HG03025 (cell line): Measurements from ENCODE around the gene SNX15.
"Not testable (repeated sequence)": the region's sequence is repeated elsewhere in the genome, so short reads cannot be mapped to it uniquely, and the experiment has no call there.

Experiments
- ATAC-seq: cut with Tn5 transposase; IDR thresholded peaks from one replicate; pipeline ENCODE4 v1.9.1; 2021; ENCODE audit warnings: mild to moderate bottlenecking, moderate library complexity; ENCODE audit not compliant: unreplicated experiment, low FRiP score

SNX15 gene, protein sequence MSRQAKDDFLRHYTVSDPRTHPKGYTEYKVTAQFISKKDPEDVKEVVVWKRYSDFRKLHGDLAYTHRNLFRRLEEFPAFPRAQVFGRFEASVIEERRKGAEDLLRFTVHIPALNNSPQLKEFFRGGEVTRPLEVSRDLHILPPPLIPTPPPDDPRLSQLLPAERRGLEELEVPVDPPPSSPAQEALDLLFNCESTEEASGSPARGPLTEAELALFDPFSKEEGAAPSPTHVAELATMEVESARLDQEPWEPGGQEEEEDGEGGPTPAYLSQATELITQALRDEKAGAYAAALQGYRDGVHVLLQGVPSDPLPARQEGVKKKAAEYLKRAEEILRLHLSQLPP

DNA sequence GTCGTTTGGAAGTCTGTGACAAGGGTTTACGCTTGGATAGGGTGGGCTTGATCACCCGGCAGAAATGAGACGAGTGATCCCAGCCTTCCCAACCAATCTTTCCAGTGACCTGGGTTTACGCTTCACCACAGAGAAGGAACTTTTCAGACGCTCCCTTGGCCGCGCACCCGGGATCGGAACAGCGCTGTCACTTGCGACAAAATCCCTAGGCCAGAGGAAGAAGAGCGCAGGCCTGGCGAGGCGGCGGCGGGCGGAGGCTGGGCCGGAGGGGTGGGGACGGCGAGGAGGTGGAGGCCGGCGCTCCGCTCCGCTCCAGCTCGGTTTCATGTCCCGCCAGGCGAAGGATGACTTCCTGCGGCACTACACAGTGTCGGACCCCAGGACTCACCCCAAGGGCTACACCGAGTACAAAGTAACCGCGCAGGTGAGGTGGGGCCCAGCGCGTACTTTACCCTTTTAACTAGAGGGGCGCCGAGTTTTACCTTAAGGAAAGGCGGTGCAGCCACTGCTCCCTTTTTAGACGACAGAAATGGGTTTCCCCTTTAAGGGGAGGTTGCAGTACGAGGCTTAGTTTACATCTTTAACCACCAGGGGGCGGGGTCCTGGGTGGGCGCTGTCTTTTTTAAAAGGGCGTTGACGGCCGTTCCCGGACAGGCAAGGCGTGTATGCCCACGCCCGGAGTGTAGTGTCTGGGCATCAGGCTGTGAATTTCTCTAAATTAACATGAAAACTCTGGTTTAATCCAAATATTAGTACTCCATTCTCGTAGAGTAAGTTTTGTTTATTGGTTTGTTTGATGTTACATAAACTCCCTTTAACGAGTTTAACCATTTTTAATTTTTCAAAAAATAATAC, at the start of gene SNX15:
Gene SNX15 (plus strand): TSS at position 227 of the 855 bp plus-strand sequence. CDS start 99 bp downstream, at position 326.
- ATAC-seq: peak; percentile 84

- not testable (repeated sequence) for ATAC-seq
Observed at GRCh38 chr11:64983339-64983738, 43.9 kb upstream of the SNX15 start.

DNA sequence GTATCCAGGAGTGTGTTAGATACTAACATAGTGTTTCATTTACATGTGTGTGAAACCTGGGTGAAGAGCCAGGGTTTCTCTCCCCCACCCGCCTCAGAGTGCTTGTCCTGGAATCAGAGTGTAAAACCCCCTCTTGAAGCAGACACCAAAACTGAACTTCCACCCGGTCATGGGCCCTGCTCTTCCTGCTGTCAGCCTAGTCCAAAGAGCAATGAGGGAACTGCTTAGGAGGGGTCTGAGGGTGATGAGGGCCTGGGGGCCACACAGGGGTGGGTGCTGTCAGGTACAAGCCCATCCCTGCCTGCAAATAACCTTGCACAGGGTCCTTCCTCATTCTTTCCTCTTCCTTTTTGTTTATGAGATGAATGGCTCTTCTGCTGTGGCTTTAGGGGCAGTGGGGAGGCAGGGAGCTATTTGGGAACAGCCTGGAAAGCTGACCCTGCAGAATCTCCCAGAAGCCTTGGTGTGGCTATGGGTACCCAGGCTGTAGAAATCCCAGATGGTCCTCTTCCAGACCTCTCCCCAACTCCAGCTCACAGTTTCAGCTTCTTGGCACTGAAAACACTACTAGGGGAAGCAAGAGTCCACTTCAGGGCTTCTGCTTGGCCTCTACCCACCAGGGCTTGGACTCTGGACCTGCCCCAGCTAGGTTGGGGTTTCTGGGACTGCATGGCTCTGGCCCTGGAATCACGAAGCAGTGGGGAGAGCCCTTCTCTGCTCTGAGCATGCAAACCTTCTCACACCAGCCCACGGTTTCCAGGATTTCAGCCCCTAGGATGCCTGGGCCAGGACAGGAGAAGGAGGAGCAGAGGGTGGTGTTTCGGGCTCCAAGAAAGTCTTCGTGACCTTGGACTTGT, 39.0 kb upstream of the SNX15 start:
- ATAC-seq: no peak

DNA sequence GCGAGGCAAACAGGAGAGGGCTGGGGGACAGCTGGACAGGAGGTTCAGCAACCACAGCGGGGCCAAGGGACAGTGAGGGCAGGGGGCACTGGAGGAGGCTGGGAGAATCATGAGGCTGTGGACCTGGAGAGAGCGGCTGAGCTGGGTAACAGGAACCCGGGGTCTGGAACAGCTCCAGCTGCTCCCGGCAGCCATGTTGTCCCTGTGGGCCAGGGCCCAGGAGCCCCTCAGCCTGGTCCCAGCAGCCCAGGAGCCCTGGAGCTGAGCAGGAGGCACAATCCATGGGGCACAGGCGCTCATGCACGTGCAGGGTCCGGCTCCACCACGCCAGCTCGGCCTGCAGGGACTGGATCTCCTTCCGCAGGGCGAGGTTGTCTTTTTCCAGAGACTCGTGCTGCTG, 37.8 kb upstream of the SNX15 start:
- no peak for ATAC-seq

DNA sequence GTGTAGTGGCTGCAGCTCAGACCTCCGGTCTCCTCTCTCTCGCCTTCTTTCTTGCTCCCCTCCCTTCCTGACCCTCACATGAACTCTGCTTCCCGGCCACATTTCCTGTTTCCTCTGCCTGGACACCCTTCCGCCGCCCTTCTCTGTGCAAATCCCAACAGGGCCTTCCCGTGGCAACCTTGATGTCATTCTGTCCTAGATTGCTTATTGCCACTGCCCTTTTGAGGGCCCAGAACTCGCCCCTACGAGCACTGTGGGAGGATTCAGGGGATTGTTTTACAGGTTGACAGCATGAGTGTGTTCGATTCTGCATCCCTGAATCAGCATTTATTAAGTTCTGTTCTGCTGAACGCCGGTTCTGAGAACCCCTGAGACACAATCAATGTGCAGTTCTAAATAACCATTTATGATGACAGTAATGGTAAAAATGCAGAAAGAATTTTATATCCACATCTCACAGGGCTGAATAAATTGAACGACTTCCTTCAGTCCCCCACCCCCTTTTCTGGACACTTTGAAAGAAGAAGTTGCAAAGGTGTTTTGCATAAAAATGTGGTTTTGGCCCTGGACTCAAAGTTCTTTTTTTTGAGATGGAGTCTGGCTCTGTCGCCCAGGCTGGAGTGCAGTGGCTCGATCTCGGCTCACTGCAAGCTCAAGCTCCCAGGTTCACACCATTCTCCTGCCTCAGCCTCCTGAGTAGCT, 36.9 kb upstream of the SNX15 start:
- no peak for ATAC-seq

DNA sequence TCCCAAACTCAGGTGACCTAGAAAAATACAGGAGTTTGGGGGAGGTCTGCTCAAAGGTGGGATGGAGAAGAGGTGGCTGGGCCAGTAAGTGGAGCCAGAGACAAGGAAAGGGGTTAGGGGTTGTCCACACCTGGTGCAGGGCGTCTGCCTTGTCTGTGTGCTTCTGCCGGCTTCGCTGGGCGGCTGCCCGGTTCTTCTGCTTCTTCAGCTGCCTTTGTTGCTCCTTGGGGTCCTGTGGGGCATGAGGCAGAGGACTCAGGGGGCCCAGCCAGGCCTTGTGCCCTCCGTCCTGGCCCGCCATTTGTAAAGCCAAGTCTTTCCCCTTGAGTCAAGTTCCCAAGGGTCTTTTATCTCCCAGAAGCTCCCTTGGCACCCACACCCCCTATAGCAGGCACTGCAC, 32.9 kb upstream of the SNX15 start:
- ATAC-seq: no peak

- no peak for ATAC-seq
Observed at GRCh38 chr11:64996327-64996709, 30.9 kb upstream of the SNX15 start.

DNA sequence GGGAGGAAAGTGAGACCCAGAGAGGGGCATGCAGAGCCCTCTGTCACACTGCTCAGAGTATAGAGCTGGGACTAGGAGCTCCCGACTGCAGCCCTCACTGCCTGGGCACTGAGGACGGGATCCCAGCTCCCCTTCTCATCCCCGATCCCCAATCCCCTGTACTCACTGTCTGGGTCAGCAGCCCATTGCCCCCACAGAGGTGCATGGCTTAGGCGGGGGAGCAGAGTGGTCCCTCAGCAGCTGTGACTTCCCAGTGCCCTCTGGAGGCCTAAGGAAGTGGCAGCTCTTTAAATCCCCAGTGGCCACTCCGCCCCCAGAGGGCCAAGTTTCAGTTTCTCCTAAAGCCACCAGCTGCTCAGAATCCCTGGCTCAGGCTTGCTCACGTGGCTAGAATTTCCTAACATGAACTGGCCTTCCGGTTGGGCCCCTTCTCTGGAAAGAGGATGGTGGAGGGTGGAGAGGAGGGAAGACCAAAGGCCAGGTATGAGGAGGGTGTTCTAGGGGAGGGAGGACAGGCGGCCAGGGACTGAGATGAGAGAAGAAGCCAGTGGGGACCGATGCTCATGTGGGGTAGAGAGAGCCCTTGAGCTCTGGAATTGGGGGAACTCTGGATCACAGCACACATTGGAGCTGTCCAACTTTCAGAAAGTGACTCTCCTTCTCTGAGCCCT, 30.4 kb upstream of the SNX15 start, which contains the start of gene BATF2:
Gene BATF2 (minus strand): TSS at position 262 of the 671 bp plus-strand sequence. CDS start 57 bp downstream, at position 205.
- ATAC-seq: no peak

GRCh38 chr11:64998141-64998540, 29.1 kb upstream of the SNX15 start:
- no peak for ATAC-seq

DNA sequence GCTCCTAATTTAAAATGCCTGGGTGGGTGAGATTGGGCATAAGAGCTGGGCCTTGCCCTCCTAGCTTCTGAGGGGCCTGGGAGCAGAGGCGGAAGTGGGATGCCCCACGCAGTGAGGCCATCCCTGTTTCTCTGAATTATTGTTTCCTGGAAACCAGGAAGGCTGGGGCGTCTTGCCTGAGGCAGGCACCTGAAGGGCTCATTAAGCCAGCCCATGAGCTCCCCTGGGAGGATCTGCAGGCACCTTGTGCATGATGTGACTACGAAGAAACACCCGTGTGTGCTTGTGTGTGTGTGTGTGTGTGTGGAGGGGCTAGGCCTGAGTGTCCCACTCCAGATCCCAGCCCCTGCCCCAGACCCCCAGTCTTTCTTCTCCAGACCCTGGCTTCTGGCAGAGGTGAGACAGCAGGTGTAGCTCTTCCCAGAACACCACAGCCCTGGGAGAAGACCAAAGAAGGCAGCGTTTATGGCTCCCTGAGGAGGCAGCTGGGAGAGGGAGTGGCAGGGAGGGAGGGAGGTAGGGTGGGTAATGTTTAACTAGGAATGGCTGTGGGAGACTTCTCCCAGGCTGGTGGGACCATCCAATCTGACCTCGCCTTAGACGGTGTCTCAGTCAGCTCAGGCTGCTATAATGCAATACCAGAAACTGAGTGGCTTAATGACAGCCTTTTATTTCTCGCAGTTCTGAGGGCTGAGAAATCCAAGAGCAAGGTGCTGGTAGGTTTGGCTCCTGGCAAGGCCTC, 28.4 kb upstream of the SNX15 start:
- no peak for ATAC-seq

GRCh38 chr11:64999478-64999877, 27.8 kb upstream of the SNX15 start:
- no peak for ATAC-seq

GRCh38 chr11:65002706-65003105, 24.5 kb upstream of the SNX15 start:
- ATAC-seq: no peak

DNA sequence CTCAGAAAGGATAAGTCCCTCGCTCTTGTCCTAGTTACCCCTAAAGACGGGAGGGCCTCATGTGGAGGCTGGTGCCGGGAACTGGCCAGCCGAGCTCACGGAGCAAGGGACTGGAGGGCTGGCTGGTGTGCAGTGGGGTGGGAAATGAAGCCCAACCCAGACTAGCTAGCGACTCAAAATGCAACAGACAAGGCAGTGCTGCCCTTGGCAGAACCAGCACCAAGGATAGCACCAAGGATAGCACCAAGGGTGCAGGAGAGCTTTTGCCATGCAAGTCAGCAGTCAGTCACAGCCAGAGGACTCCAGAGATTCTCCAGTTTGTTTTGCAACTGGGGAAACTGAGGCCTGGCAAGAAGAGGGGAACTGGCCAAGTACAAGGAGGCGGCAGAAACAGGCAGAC, 24.0 kb upstream of the SNX15 start:
- ATAC-seq: no peak

GRCh38 chr11:65003968-65004367, 23.3 kb upstream of the SNX15 start:
- not testable (repeated sequence) for ATAC-seq

- no peak for ATAC-seq
Observed at GRCh38 chr11:65008016-65008415, 19.2 kb upstream of the SNX15 start.

DNA sequence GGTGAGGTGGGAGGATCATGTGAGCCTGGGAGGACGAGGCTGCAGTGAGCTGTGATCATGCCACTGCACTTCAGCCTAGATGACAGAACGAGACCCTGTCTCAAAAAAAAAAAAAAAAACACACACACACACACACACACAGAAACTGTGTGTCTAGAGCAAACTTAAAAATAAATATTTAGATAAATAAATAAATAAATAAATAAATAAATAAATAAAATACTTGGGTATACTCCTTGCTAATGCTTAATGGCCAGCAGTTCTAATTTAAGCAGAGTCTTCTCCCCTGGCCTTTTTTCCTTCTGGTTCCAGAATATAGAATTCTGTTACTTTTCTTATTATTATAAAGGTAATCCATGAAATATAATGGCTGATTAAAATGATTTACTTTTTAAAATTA, 18.4 kb upstream of the SNX15 start:
- no peak for ATAC-seq

DNA sequence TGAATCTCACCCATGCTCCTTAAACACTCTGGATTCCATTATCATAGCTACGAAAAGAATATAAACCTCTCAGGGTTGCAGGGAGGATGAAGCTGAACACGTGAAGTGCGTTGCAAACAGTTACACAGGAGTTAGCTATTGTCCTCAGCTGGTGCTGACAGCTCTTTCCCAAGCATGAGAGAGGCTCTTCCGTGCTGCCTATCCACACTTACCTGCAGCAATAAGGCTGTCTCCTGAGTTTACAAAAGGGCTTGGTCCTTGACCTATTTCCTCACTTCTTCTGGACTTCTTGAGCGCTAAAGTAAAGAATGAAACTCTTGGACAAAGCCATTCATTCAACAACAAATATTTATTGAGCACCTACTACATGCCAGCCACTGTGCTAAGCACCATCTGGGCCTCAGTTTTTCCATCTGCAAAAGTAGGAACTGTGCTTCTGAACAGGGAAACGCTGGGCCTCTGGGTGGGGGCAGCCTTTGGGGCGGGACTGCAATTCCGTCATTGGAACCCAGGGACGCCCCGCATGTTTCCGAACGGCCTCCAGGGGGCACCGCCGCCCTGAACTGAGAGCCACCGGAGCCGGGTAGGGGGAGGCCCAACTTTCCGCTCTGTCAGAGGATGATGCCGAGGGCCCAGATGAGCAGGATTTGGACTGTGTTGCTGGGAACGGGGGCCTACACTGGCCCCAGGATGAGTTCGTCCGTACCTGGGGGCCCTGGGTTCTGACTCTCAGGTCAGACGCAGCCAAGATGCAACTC, 13.9 kb upstream of the SNX15 start:
- peak; percentile 58 for ATAC-seq
